ENCODE measurements around the gene IGFL3. TPM values are rescaled to one million over a fixed set of nuclear protein-coding genes. Genes with fewer than 3 reads are reported as not detected.
"Not testable (repeated sequence)": the region's sequence is repeated elsewhere in the genome, so short reads cannot be mapped to it uniquely, and the experiment has no call there.

Gene IGFL3
- total RNA-seq, 1 donor from 2014 or later: not detected

- no peak for DNase-seq (ENCODE audit: low spot score)
These were observed 959 bp upstream of the IGFL3 start for GRCh38 chr19:46125447-46125846.

GRCh38 chr19:46118136-46118535 lies 6.4 kb downstream of the IGFL3 start:
- no peak for DNase-seq (ENCODE audit: low spot score)

GRCh38 chr19:46116121-46116520 lies 8.4 kb downstream of the IGFL3 start:
- no peak for DNase-seq (ENCODE audit: low spot score)

- DNase-seq (ENCODE audit: low spot score): no peak
These were observed 8.9 kb downstream of the IGFL3 start for GRCh38 chr19:46115396-46116106.

- no peak for DNase-seq (ENCODE audit: low spot score)
These were observed 10.8 kb downstream of the IGFL3 start for GRCh38 chr19:46113726-46114125.

- DNase-seq (ENCODE audit: low spot score): no peak
These were observed 12.0 kb downstream of the IGFL3 start for GRCh38 chr19:46112527-46112926.

- no peak for DNase-seq (ENCODE audit: low spot score)
These were observed 13.1 kb downstream of the IGFL3 start for GRCh38 chr19:46111376-46111775.

GRCh38 chr19:46109876-46110275 lies 14.6 kb downstream of the IGFL3 start:
- no peak for DNase-seq (ENCODE audit: low spot score)

GRCh38 chr19:46107371-46107770 lies 17.1 kb downstream of the IGFL3 start:
- DNase-seq (ENCODE audit: low spot score): no peak

GRCh38 chr19:46102333-46102732 lies 22.2 kb downstream of the IGFL3 start:
- not testable (repeated sequence) for DNase-seq (ENCODE audit: low spot score)

GRCh38 chr19:46101293-46101692 lies 23.2 kb downstream of the IGFL3 start:
- no peak for DNase-seq (ENCODE audit: low spot score)

GRCh38 chr19:46100344-46100743 lies 24.1 kb downstream of the IGFL3 start:
- DNase-seq (ENCODE audit: low spot score): no peak

- DNase-seq (ENCODE audit: low spot score): no peak
These were observed 34.0 kb downstream of the IGFL3 start for GRCh38 chr19:46090444-46090843.

GRCh38 chr19:46089432-46089831 lies 35.1 kb downstream of the IGFL3 start:
- no peak for DNase-seq (ENCODE audit: low spot score)

GRCh38 chr19:46088101-46088500 lies 36.4 kb downstream of the IGFL3 start:
- no peak for DNase-seq (ENCODE audit: low spot score)

- no peak for DNase-seq (ENCODE audit: low spot score)
These were observed 38.6 kb downstream of the IGFL3 start for GRCh38 chr19:46085888-46086287.

- no peak for DNase-seq (ENCODE audit: low spot score)
These were observed 41.8 kb downstream of the IGFL3 start for GRCh38 chr19:46082728-46083050.

GRCh38 chr19:46081928-46082727 lies 42.4 kb downstream of the IGFL3 start:
- DNase-seq (ENCODE audit: low spot score): no peak

- DNase-seq (ENCODE audit: low spot score): no peak
These were observed 43.9 kb downstream of the IGFL3 start for GRCh38 chr19:46080561-46080960.

- no peak for DNase-seq (ENCODE audit: low spot score)
These were observed 44.9 kb downstream of the IGFL3 start for GRCh38 chr19:46079576-46079975.

GRCh38 chr19:46078573-46079332 lies 45.7 kb downstream of the IGFL3 start:
- not testable (repeated sequence) for DNase-seq (ENCODE audit: low spot score)

- no peak for DNase-seq (ENCODE audit: low spot score)
These were observed 46.7 kb downstream of the IGFL3 start for GRCh38 chr19:46077815-46078167.
